ENCODE measurements around the gene SLC50A1. TPM values are rescaled to one million over a fixed set of nuclear protein-coding genes. Genes with fewer than 3 reads are reported as not detected.
A peak's percentile ranks its signal among the peaks of the same experiment; 100 is the strongest.

Gene SLC50A1
- total RNA-seq, 1 experiment from 2014 or later: 38.4 TPM

GRCh38 chr1:155092131-155092530, 43.5 kb upstream of the SLC50A1 start:
- H3K4me1 Mint-ChIP-seq (ENCODE audit: low read depth, unreplicated experiment): peaks cover 6% of the 10 kb centered on the region
- H3K36me3 Mint-ChIP-seq (ENCODE audit: insufficient read depth, unreplicated experiment): no peaks in the 10 kb centered on the region
- H3K4me1 ChIP-seq: peaks cover 8% of the 10 kb centered on the region
- no peaks in the 10 kb centered on the region for H3K36me3 ChIP-seq (ENCODE audit: control insufficient read depth, insufficient read depth, low read length)
- no peaks in the 10 kb centered on the region for H3K9me3 ChIP-seq
- no TSS peak for BruUV-seq (replicated peaks)
- H3K27me3 ChIP-seq (replicated peaks; ENCODE audit: control insufficient read depth, insufficient read depth, low read length): no peaks in the 10 kb centered on the region
- DNase-seq: no peak
- intact Hi-C loops (cut with micrococcal nuclease; ENCODE audit: unreplicated experiment): no loop called here
- no peak overlapping the region for H3K4me3 ChIP-seq (ENCODE audit: low read depth, low read length)
- no peaks in the 10 kb centered on the region for H3K27me3 Mint-ChIP-seq (ENCODE audit: insufficient read depth, unreplicated experiment)
- no peak overlapping the region for H3K27ac Mint-ChIP-seq (ENCODE audit: unreplicated experiment)
- POLR2A ChIA-PET: interaction anchor here (0.6 to 1.2 kb wide), 3 partner anchors 75 to 81 kb away, joined by 3 to 7 read pairs (median 6); partner anchors contain the start of gene KRTCAP2
- no peaks in the 10 kb centered on the region for H3K9me3 Mint-ChIP-seq (ENCODE audit: unreplicated experiment)
- no peak for TF ChIP-seq CTCF (IDR thresholded peaks at IDR 0.05; ENCODE audit: insufficient read depth in 1 of 2, low read depth in 1 of 2, low read length in 1 of 2, severe bottlenecking in 1 of 2, unreplicated experiment in 1 of 2)
- H3K4me3 Mint-ChIP-seq (ENCODE audit: unreplicated experiment): no peak overlapping the region
- CTCF ChIA-PET: interaction anchor here (0.5 to 4.9 kb wide), 16 partner anchors 8 to 102 kb away, joined by 3 to 147 read pairs (median 7); partner anchors contain the start of genes DPM3, EFNA3, KRTCAP2 and SLC50A1

GRCh38 chr1:155092641-155093040, 43.0 kb upstream of the SLC50A1 start:
- Mint-ChIP-seq H3K4me1 (ENCODE audit: low read depth, unreplicated experiment) (peaks cover 6% of the 10 kb centered on the region), H3K9me3 (ENCODE audit: unreplicated experiment) (no peaks in the 10 kb centered on the region), H3K27me3 (ENCODE audit: insufficient read depth, unreplicated experiment) (no peaks in the 10 kb centered on the region), H3K36me3 (ENCODE audit: insufficient read depth, unreplicated experiment) (no peaks in the 10 kb centered on the region), H3K4me3 (ENCODE audit: unreplicated experiment) (no peak overlapping the region), H3K27ac (ENCODE audit: unreplicated experiment) (no peak overlapping the region)
- ChIA-PET POLR2A (no interaction called here), CTCF (interaction anchor here (1.6 to 4.9 kb wide), 3 partner anchors 31 to 80 kb away, joined by 3 to 147 read pairs (median 45); partner anchors contain the start of genes KRTCAP2 and TRIM46)
- Histone ChIP-seq H3K9me3 (no peaks in the 10 kb centered on the region), H3K4me1 (peaks cover 8% of the 10 kb centered on the region), H3K36me3 (ENCODE audit: control insufficient read depth, insufficient read depth, low read length) (no peaks in the 10 kb centered on the region), H3K4me3 (ENCODE audit: low read depth, low read length) (no peak overlapping the region), H3K27me3 (replicated peaks; ENCODE audit: control insufficient read depth, insufficient read depth, low read length) (no peaks in the 10 kb centered on the region)
- BruUV-seq (replicated peaks): no TSS peak
- intact Hi-C loops (cut with micrococcal nuclease; ENCODE audit: unreplicated experiment): no loop called here
- no peak for TF ChIP-seq CTCF (IDR thresholded peaks at IDR 0.05; ENCODE audit: insufficient read depth in 1 of 2, low read depth in 1 of 2, low read length in 1 of 2, severe bottlenecking in 1 of 2, unreplicated experiment in 1 of 2)
- DNase-seq: no peak

- POLR2A ChIA-PET: no interaction called here
- Histone ChIP-seq H3K4me1 (peaks cover 8% of the 10 kb centered on the region), H3K27me3 (replicated peaks; ENCODE audit: control insufficient read depth, insufficient read depth, low read length) (no peaks in the 10 kb centered on the region), H3K36me3 (ENCODE audit: control insufficient read depth, insufficient read depth, low read length) (no peaks in the 10 kb centered on the region), H3K9me3 (no peaks in the 10 kb centered on the region), H3K4me3 (ENCODE audit: low read depth, low read length) (no peak overlapping the region)
- no peaks in the 10 kb centered on the region for H3K36me3 Mint-ChIP-seq (ENCODE audit: insufficient read depth, unreplicated experiment)
- peaks cover 6% of the 10 kb centered on the region for H3K4me1 Mint-ChIP-seq (ENCODE audit: low read depth, unreplicated experiment)
- peak; percentile 43 to 54 for TF ChIP-seq CTCF (IDR thresholded peaks at IDR 0.05; ENCODE audit: insufficient read depth in 1 of 2, low read depth in 1 of 2, low read length in 1 of 2, severe bottlenecking in 1 of 2, unreplicated experiment in 1 of 2)
- H3K9me3 Mint-ChIP-seq (ENCODE audit: unreplicated experiment): no peaks in the 10 kb centered on the region
- BruUV-seq (replicated peaks): no TSS peak
- H3K4me3 Mint-ChIP-seq (ENCODE audit: unreplicated experiment): no peak overlapping the region
- H3K27ac Mint-ChIP-seq (ENCODE audit: unreplicated experiment): no peak overlapping the region
- CTCF ChIA-PET: interaction anchor here (0.5 to 4.9 kb wide), 5 partner anchors 26 to 79 kb away, joined by 4 to 147 read pairs (median 8); partner anchors contain the start of gene KRTCAP2
- intact Hi-C loops (cut with micrococcal nuclease; ENCODE audit: unreplicated experiment): loop anchor here (1.0 to 2.0 kb wide), 4 partner anchors 32 to 73 kb away; partner anchors contain the start of genes DPM3 and SLC50A1
- no peaks in the 10 kb centered on the region for H3K27me3 Mint-ChIP-seq (ENCODE audit: insufficient read depth, unreplicated experiment)
- no peak for DNase-seq
These were observed 41.6 kb upstream of the SLC50A1 start for GRCh38 chr1:155093911-155094621.

Measured in Caco-2 (cell line).